HG03571 (cell line): Measurements from ENCODE around the gene NDUFA8.
"Not testable (repeated sequence)": the region's sequence is repeated elsewhere in the genome, so short reads cannot be mapped to it uniquely, and the experiment has no call there.

Experiments used
- ATAC-seq: cut with Tn5 transposase; IDR thresholded peaks from one replicate; pipeline ENCODE4 v1.9.1; 2021; ENCODE audit not compliant: unreplicated experiment

Gene NDUFA8

DNA sequence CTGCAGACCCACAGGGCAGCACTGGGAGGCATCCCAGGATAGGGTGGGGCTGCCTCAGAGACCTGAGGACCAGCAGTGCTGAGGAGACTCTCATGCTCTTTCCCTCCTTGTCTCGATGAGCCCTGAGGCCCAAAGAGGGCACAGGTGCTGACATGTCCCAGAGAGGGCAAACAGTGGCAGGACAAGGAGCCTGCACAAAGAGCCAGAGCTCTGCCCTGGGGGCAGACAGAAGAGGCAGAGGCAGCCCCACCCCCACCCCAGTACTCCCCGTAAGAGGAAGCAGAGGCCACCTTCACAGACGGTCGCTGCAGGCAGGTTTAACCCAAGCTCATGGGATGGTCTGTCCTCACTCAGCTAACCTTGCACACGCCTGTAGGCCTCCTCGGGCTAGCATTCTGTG lies 37.1 kb downstream of the NDUFA8 start:
- no peak for ATAC-seq

- no peak for ATAC-seq
These were observed 37.6 kb downstream of the NDUFA8 start for GRCh38 chr9:122121931-122122330.

DNA sequence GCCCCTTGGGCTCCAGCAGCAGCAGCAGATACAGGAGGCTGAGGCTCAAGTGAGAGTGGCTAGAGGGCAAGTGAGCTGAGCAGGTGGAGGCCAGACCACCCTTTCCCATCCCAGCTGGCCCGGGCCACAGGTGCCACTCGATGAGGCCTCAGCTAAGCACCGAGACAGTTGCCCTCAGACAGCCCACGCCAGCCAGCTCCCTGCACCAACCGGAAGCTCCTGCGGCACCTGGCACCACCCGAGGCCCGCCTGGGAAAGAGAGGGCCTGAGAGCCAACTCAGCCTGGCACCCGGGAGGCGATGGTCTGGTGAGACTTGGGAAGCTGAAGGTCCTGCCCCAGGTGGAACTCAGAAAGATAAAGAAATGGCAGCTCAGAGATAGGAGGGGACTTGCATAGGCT lies 38.2 kb downstream of the NDUFA8 start:
- no peak for ATAC-seq

DNA sequence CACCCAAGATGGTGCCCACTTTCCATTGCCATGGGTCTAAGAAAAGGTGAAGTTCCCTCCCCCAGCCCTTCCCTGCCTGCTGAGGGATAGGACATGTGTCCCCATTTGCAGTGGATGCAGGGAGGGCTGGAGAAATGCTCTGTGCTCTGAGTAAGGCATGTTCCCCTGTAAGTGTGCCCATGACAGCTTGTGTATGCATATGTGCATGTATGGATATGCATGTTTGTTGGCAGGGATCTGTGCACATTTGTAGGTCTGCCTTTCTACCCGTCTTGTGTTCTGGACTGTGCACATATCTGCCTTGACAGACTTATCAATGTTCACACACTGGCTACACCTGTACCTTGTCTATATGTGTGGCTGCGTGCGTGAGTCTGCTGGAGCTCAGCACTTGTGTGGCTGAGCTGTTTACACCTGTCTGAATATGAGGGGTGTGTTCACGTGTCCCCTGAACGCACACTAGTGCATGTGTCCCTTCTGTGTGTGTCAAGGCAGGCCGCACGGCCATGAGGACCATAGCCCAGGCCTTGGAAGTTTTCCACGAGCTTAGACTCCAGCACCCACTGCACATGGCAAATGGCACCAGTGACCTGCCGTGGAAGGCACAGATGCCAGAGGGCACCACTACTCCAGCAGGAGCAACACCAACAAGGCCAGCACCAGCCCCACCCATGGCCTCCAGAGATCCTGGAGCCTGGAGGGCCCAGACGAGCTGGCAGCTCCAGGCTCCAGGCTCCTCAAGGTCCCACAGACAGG lies 39.1 kb downstream of the NDUFA8 start:
- ATAC-seq: no peak

- ATAC-seq: no peak
These were observed 39.9 kb downstream of the NDUFA8 start for GRCh38 chr9:122119721-122120120.

DNA sequence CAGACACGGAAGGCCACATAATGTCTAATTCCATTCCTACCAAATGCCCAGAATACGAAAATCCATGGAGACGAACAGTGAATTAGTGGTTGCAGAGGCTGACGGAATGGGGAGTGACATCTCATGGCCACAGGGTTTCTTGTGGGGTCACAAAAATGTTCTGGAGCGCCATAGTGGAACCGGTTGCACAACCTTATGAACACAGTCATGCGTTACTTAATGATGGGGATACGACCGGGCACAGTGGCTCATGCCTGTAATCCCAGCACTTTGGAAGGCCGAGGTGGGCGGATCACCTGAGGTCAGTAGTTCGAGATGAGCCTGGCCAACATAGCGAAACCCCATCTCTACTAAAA lies 40.4 kb downstream of the NDUFA8 start:
- ATAC-seq: no peak

DNA sequence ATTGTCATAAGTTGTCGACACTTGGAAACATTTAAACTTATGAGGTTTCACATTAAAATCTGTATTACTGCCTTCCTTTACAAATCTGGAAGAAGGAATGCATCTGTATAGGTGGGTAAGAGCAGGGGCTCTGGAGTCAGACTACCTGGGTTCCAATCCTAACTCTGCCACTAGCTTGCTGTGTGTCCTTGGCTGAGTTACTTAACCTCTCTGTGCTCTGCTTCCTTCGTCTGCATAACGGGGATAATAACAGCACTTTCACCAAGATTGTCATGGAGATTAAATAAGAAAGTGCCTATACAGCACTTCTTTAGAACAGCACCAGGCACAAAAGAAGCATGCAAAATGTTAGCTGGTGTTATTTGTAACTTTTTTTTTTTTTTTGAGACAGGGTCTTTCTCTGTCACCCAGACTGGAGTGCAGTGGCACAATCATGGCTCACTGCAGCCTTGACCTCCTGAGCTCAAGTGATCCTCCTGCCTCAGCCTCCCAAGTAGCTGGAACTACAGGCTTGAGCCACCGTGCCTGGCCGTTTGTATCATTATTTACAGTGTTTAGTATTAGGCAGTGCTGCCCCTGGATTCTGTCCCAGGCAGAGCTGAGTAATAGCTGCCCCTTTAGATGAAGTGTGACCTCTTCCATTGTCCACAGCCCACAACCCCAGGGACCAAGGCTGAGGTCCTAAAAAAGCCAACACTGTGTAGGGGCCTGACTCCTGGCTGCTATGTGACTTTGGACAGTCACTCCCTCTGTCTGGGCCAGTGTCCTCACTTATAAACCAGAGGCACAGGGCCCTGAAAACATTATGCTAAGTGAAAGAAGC lies 41.0 kb downstream of the NDUFA8 start:
- no peak for ATAC-seq

DNA sequence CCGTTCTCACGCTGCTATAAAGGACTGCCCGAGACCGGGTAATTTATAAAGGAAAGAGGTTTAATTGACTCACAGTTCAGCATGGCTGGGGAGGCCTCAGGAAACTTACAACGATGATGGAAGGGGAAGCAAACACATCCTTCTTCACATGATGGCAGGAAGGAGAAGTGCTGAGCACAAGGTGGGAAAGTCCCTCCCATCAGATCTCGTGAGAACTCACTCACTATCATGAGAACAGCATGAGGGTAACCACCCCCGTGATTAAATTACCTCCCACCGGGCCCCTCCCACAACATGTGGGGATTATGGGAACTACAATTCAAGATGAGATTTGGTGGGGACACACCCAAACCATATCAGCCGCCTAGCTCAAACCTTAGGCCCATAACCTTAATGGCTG lies 42.3 kb downstream of the NDUFA8 start:
- ATAC-seq: not testable (repeated sequence)

DNA sequence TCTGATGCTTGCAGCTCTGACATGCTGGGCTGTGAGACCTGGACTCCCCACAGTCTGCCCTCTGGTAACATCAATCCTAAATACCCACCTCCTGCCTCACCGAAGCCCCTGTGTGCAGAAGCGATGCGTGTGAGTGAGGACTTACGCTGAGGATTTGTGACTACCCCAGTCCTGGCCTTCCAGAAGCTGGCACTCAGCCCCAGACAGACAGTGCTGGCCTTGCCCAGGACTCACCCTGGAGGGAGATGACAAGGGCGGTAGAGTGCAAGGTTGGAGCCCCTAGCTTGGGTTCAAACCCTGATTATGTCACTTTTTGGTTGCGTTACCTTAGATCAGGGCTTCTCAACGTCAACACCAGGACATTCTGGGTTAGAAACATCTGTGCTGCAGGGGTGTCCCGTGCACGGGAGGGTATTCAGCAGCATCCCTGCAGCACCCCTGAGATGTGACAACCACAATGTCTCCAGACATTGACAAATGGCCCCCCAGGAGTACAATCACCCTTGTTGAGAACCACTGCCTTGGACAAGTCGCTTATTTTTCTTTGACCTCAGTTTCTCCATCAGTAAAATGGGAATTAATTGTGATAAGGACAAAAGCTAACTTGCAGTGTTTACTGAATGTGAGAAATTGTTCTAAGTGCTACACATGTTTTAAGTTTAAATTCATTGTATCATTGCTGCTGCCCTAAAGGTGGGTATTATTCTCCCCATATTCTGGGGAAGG lies 43.0 kb downstream of the NDUFA8 start:
- ATAC-seq: no peak

DNA sequence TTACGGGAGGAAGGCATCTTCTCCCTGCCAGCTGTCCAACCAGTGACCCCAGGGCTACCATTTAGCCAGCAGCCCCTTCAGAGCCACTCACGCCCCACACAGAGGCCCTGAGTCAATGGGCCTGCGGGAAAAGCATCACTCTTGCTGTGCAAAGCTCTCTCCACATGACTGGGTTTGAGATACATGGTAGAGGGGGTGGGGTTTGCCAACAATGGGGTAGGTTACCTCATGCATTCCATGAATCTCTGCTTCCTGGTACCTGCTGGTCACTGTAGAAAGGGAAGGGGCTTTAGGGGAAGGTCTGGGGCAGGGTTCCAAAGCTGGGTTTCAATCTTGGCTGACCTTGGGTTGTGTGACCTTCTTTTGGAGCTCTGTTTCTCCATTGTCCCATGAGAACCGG lies 43.5 kb downstream of the NDUFA8 start:
- no peak for ATAC-seq

- no peak for ATAC-seq
These were observed 44.2 kb downstream of the NDUFA8 start for GRCh38 chr9:122115176-122116035.

DNA sequence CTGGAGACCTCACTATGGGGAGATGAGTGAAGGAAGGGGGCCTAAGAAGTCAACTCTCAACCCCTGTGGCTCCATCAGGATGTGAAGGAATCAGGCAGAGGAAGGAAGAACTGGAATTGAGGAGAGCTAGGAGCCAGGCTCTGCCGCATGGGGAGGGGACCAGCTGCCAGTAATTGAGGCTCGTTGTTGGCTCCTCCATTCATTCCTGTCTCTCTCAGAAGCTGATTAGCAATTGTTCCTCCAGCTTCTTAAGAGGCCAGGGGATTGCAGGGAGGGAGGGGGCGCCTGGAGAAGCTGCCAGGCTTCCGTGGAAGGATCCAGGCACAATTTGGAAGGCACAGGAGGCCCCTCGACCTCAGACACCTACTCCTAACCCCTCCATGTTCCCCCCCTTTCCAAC lies 46.0 kb downstream of the NDUFA8 start:
- ATAC-seq: no peak

GRCh38 chr9:122112238-122112637 lies 47.3 kb downstream of the NDUFA8 start:
- no peak for ATAC-seq

DNA sequence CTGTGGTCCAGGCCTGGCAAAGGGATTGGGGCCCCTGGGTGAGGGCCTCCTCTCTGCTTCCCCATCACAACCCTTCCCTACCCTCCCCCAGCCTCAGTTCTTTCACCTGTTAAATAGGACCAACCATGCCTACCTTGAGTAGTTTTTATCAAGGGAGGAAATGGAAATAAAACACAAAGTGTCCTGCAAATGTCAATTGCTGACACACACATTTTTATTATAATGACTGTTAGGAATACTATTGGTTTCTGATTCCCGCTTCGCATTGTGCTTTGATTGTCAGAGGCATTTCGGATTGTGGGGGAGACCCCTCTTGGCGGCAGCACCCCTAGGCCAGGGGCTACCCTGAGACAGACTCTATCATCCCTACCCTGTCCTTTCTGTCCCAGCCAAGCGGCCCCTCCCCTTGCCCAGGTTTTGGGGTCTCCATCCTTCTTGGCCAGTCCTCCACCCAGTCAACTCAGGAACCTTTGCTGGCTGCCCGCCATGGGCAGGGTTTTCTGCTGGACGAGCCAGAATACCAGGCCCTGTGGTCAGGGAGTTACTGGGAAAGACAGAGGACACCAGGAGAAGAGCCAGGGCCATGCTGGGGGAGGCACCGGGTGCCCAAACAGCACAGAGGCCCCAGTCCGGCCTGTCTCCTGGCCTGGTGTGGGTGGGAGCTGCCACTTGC lies 48.0 kb downstream of the NDUFA8 start:
- ATAC-seq: no peak

- ATAC-seq: no peak
These were observed 49.3 kb downstream of the NDUFA8 start for GRCh38 chr9:122110100-122110833.

DNA sequence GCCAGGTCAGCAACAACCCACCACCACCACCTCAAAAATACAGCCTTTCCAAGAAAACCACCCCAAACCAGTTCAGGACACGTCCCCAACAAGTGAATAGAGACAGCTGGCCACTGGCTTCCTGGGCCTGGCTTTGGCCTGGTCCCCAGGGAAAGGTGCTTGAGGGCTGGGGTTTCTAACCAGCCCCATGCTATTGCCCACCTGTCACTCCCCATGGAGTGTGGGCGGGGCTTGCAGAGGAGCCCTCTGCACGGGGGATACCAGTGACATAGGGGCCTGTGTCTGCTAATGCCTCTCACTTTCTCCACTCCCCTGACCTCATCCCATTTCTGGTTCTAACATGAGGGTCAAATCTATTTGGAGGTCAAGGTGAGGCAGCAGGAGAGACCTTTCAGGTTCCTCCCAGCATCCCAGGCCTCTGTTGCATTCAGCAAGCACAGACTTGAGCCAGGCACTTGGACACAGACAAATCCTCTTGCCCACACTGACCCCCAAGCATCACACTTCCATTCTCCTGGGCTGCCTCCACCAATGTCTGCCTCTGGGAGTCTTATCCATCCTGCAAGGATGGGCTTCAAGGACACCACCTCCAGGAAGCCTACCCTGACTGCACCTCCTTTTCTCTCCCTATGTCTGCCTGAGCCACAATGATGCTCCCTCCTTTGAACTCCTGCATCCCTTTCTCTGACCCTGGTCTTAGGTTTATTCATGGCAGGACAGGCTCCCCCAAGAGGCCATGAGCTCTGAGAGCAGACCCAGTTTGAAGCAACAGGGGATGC lies 50.4 kb downstream of the NDUFA8 start:
- ATAC-seq: no peak

GRCh38 chr9:122107291-122107805 lies 52.2 kb downstream of the NDUFA8 start:
- ATAC-seq: no peak

DNA sequence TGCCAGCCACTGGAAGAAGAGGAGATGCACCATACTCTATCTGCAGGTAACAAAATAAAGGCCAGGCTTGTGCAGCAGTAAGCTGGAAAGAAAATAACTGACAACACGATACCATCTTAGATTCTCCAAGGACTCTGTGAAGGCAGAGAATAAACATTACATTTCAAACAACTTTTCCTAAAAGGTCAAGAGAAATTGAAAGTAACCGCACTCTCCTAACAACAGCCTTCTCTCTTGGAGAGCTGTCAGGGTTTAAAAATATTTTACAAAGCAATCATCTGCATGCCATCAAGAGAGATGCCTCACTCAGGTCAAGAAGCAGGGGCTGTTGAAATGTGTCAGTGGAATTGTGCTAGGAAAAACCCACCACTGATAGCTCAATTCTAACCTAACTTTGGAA lies 53.0 kb downstream of the NDUFA8 start:
- no peak for ATAC-seq

- no peak for ATAC-seq
These were observed 55.6 kb downstream of the NDUFA8 start for GRCh38 chr9:122103985-122104384.
